Measurements from ENCODE around the gene ROR2.
"Not testable (repeated sequence)": the region's sequence is repeated elsewhere in the genome, so short reads cannot be mapped to it uniquely, and the experiment has no call there.

ROR2 gene

GRCh38 chr9:91814201-91814600, 135.8 kb downstream of the ROR2 start:
- DNase-seq, result no peak

GRCh38 chr9:91813176-91813795, 136.7 kb downstream of the ROR2 start:
- DNase-seq, result no peak

- DNase-seq, result no peak
Measured at GRCh38 chr9:91812191-91812590, 137.8 kb downstream of the ROR2 start.

GRCh38 chr9:91811024-91811909, 138.8 kb downstream of the ROR2 start:
- DNase-seq, result no peak

GRCh38 chr9:91810286-91810905, 139.6 kb downstream of the ROR2 start:
- DNase-seq, result no peak

GRCh38 chr9:91809581-91810285, 140.3 kb downstream of the ROR2 start:
- no peak for DNase-seq

- no peak for DNase-seq
Measured at GRCh38 chr9:91807643-91808246, 142.3 kb downstream of the ROR2 start.

GRCh38 chr9:91805031-91805430, 145.0 kb downstream of the ROR2 start:
- DNase-seq, result no peak

GRCh38 chr9:91803970-91804752, 145.9 kb downstream of the ROR2 start:
- DNase-seq, result no peak

GRCh38 chr9:91803151-91803940, 146.7 kb downstream of the ROR2 start:
- DNase-seq, result no peak

- no peak for DNase-seq
Measured at GRCh38 chr9:91802391-91802790, 147.6 kb downstream of the ROR2 start.

GRCh38 chr9:91800473-91801030, 149.5 kb downstream of the ROR2 start:
- no peak for DNase-seq

- no peak for DNase-seq
Measured at GRCh38 chr9:91799113-91799744, 150.8 kb downstream of the ROR2 start.

GRCh38 chr9:91798273-91799112, 151.5 kb downstream of the ROR2 start:
- DNase-seq, result not testable (repeated sequence)

- DNase-seq, result not testable (repeated sequence)
Measured at GRCh38 chr9:91797517-91797916, 152.5 kb downstream of the ROR2 start.

GRCh38 chr9:91796516-91796915, 153.5 kb downstream of the ROR2 start:
- peak; percentile 28 for DNase-seq

GRCh38 chr9:91795598-91796241, 154.3 kb downstream of the ROR2 start:
- no peak for DNase-seq

GRCh38 chr9:91793371-91793770, 156.7 kb downstream of the ROR2 start:
- DNase-seq, result not testable (repeated sequence)

- DNase-seq, result no peak
Measured at GRCh38 chr9:91790917-91791316, 159.1 kb downstream of the ROR2 start.

Measured in left hindlimb (tissue), 1 donor.